ENCODE measurements around the gene GALNT16. TPM values are rescaled to one million over a fixed set of nuclear protein-coding genes. Genes with fewer than 3 reads are reported as not detected.

Gene GALNT16
- total and polyA plus RNA-seq, 5 experiments from 2014 or later: not detected

DNA sequence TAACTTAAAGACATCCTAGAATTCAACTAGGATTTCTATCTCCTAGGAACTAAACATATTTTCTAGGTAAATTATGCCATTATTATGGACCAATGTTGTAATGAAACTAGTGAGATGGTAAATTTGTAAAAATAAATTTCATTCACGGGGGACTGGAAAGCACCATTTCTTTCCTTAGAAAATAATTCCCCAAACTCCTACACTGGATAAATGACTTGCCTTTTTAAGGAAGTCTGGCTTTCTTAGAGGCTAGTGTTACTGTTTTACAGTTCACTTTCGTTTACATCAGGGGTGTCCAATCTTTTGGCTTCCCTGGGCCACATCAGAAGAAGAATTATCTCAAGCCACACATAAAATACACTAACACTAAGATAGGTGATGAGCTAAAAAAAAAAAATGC lies 141.9 kb downstream of the GALNT16 start:
- no peak overlapping the region for H3K27ac Mint-ChIP-seq
- POLR2A ChIA-PET: no interaction called here
- H3K27me3 Mint-ChIP-seq: no peaks in the 10 kb centered on the region
- H3K4me3 Mint-ChIP-seq: peak overlapping the region in 4 of 10 donors; percentile 27 to 41 (median 32)
- H3K36me3 Mint-ChIP-seq: peaks cover 0 to 15% (median 12%) of the 10 kb centered on the region in 3 donors
- no peak for ATAC-seq
- H3K4me1 Mint-ChIP-seq: peaks cover 13 to 63% (median 51%) of the 10 kb centered on the region in 4 donors
- no peak for DNase-seq
- peaks cover 0 to 2% (median 0%) of the 10 kb centered on the region in 9 donors for H3K9me3 Mint-ChIP-seq

DNA sequence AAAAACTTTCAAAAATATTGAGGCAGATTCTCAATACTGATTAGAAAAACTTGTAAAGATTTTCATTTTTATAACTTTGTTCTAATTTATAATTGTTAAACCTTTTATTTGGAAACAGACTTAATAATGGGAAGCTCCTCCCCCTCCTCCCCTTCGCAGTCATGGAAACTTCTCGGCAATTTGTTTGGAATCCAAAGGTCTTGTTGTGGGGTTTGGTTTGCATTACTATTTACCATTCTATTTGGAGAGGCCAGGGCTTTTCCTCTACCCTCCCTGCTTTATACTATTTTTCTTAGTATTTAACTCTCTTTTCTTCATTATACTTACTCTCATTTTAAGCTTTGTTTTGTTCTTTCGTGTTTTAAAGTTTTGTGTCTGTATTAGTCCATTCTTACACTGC lies 144.5 kb downstream of the GALNT16 start:
- DNase-seq: no peak
- no peak overlapping the region for H3K4me3 Mint-ChIP-seq
- peaks cover 0 to 2% (median 0%) of the 10 kb centered on the region in 9 donors for H3K9me3 Mint-ChIP-seq
- no peak for ATAC-seq
- no peaks in the 10 kb centered on the region for H3K27me3 Mint-ChIP-seq
- peaks cover 18 to 58% (median 46%) of the 10 kb centered on the region in 4 donors for H3K4me1 Mint-ChIP-seq
- no peak overlapping the region for H3K27ac Mint-ChIP-seq
- POLR2A ChIA-PET: no interaction called here
- H3K36me3 Mint-ChIP-seq: peaks cover 0 to 29% (median 23%) of the 10 kb centered on the region in 3 donors

DNA sequence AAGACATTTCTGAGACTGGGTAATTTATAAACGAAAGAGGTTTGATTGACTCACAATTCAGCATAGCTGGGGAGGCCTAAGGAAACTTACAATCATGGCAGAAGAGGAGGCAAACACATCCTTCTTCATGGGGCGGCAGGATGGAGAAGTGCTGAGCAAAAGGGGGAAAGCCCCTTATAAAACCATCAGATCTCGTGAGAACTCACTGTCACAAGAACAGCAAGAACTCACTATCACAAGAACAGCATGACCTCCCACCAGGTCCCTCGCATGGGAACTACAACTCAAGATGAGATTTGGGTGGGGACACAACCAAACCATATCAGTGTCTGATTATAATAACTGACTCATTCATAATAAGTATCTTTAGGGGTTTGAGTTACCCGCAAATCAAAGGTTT lies 144.9 kb downstream of the GALNT16 start:
- H3K27me3 Mint-ChIP-seq: no peaks in the 10 kb centered on the region
- DNase-seq: no peak
- peaks cover 0 to 2% (median 0%) of the 10 kb centered on the region in 9 donors for H3K9me3 Mint-ChIP-seq
- POLR2A ChIA-PET: no interaction called here
- H3K4me3 Mint-ChIP-seq: no peak overlapping the region
- H3K36me3 Mint-ChIP-seq: peaks cover 0 to 31% (median 23%) of the 10 kb centered on the region in 3 donors
- H3K27ac Mint-ChIP-seq: no peak overlapping the region
- ATAC-seq: no peak
- H3K4me1 Mint-ChIP-seq: peaks cover 18 to 55% (median 42%) of the 10 kb centered on the region in 4 donors

DNA sequence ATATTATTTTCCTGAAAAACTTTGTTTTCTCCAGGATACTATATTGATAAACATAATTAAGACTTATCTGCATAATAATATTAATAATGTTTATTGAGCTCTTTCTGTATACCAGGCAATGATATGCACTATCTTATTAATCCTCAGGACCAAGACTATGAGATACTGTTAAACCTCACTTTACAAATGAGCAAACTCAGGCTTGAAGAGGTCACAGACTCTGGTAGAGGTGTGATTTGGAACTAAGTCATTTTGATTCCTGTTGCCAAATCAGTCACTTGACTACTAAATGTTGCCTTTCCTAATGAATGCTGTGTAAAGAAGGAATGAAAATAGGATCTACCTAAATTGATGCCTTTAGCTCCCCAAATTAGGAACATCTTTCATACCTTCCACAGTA lies 145.8 kb downstream of the GALNT16 start:
- Mint-ChIP-seq H3K27me3 (no peaks in the 10 kb centered on the region), H3K27ac (no peak overlapping the region), H3K4me3 (no peak overlapping the region), H3K4me1 (peaks cover 13 to 46% (median 35%) of the 10 kb centered on the region in 4 donors), H3K9me3 (peaks cover 0 to 2% (median 0%) of the 10 kb centered on the region in 9 donors), H3K36me3 (peaks cover 0 to 31% (median 23%) of the 10 kb centered on the region in 3 donors)
- no peak for ATAC-seq
- POLR2A ChIA-PET: no interaction called here
- DNase-seq: no peak

Other genes with a start within 250 kb of the GALNT16 start
- gene DCAF5, start 107.0 kb upstream of the GALNT16 start, total RNA-seq: 10 to 100 TPM; 74.2 to 78.8 TPM
- gene DCAF5, start 107.0 kb upstream of the GALNT16 start, polyA plus RNA-seq: 10 to 100 TPM; 73.1 to 87.2 (median 79.1) TPM
- 10 to 100 TPM; 12.4 to 12.6 TPM for gene EXD2, start 68.7 kb upstream of the GALNT16 start, total RNA-seq
- gene EXD2, start 68.7 kb upstream of the GALNT16 start, polyA plus RNA-seq: 10 to 100 TPM in 1 of 3 donors, 1 to 10 TPM in 2; 5.8 to 11.1 (median 8.2) TPM
- gene ERH, start 138.1 kb downstream of the GALNT16 start, total RNA-seq: 100 to 1,000 TPM; 113 to 126 TPM
- 10 to 100 TPM; 54.5 to 63.5 (median 58.9) TPM for gene ERH, start 138.1 kb downstream of the GALNT16 start, polyA plus RNA-seq
- 10 to 100 TPM; 35.0 to 35.9 TPM for gene SLC39A9, start 138.5 kb downstream of the GALNT16 start, total RNA-seq
- 10 to 100 TPM; 12.5 to 17.1 (median 13.0) TPM for gene SLC39A9, start 138.5 kb downstream of the GALNT16 start, polyA plus RNA-seq
- gene PLEKHD1, start 224.6 kb downstream of the GALNT16 start, total RNA-seq: under 1 TPM; 0.18 to 0.25 TPM
- gene PLEKHD1, start 224.6 kb downstream of the GALNT16 start, polyA plus RNA-seq: not detected

Data from naive thymus-derived CD8-positive, alpha-beta T cell (primary cell).